Testis (tissue), 2 donors: ENCODE data around the gene AFAP1.

Experiments used
- CTCF ChIP-seq, 3 experiments: fragments of 450-650 bp in 2 of 3; fragments of 200-600 bp in 1 of 3; sonication (generic) in 1 of 3; IDR thresholded peaks; one replicate each; pipeline ENCODE4 v1.5.1; 2016 to 2019; ENCODE audit warnings: antibody characterized with exemption in 3 of 3, mild to moderate bottlenecking in 2 of 3, moderate library complexity in 1 of 3
- POLR2A ChIP-seq: fragments of 450-650 bp; IDR thresholded peaks from one replicate; pipeline ENCODE4 v1.6.1; 2017; ENCODE audit warnings: antibody characterized with exemption, mild to moderate bottlenecking, moderate library complexity

- no peak for TF ChIP-seq CTCF (IDR thresholded peaks at IDR 0.05)
- no peak for TF ChIP-seq POLR2A
Measured at GRCh38 chr4:7808181-7808580, 131.5 kb downstream of the AFAP1 start.
